Mucosa of rectum (tissue), 2 donors: Measurements from ENCODE around the gene PCGF2.

ENCODE experiments used
- H3K27ac ChIP-seq, 2 donors: one replicate each; pipeline ENCODE4 v1.7.0; 2013; ENCODE audit warnings: inconsistent platforms in 2 of 2, low read depth in 2 of 2, low read length in 2 of 2
- H3K27me3 ChIP-seq, 2 donors: one replicate each; pipeline ENCODE4 v1.7.0; 2013; ENCODE audit warnings: low read length in 2 of 2; ENCODE audit not compliant: control insufficient read depth in 2 of 2, insufficient read depth in 2 of 2
- H3K36me3 ChIP-seq, 2 donors: one replicate each; pipeline ENCODE4 v1.7.0; 2013; ENCODE audit warnings: low read length in 2 of 2; ENCODE audit not compliant: control insufficient read depth in 2 of 2, insufficient read depth in 2 of 2
- H3K4me1 ChIP-seq, 2 donors: one replicate each; pipeline ENCODE4 v1.7.0; 2013; ENCODE audit warnings: low read length in 2 of 2, mild to moderate bottlenecking in 1 of 2; ENCODE audit not compliant: control insufficient read depth in 2 of 2, insufficient read depth in 2 of 2
- H3K4me3 ChIP-seq, 2 donors: one replicate each; pipeline ENCODE4 v1.7.0; 2013; ENCODE audit warnings: low read length in 2 of 2
- H3K9ac ChIP-seq, 2 donors: one replicate each; pipeline ENCODE4 v1.7.0; 2013; ENCODE audit warnings: low read length in 2 of 2, low read depth in 1 of 2, mild to moderate bottlenecking in 1 of 2
- H3K9me3 ChIP-seq, 2 donors: one replicate each; pipeline ENCODE4 v1.7.0; 2013; ENCODE audit warnings: low read length in 2 of 2; ENCODE audit not compliant: control insufficient read depth in 2 of 2
- donor health status: healthy.
- donor health status: Normal muscosa, but diverticular disease.

The PCGF2 gene

GRCh38 chr17:38751808-38752307, 3.7 kb upstream of the PCGF2 start:
- H3K36me3 ChIP-seq, result peaks cover 13 to 17% of the 10 kb centered on the region in 2 donors
- H3K27me3 ChIP-seq, result no peaks in the 10 kb centered on the region
- peaks cover 42 to 46% of the 10 kb centered on the region in 2 donors for H3K4me1 ChIP-seq
- peak overlapping the region; percentile 81 to 89 for H3K27ac ChIP-seq
- H3K9ac ChIP-seq, result peak overlapping the region; percentile 61 to 97
- no peaks in the 10 kb centered on the region for H3K9me3 ChIP-seq
- H3K4me3 ChIP-seq, result peak overlapping the region; percentile 99 to 100

GRCh38 chr17:38751144-38751807, 3.1 kb upstream of the PCGF2 start:
- peak overlapping the region; percentile 83 to 99 for H3K4me3 ChIP-seq
- peaks cover 48 to 52% of the 10 kb centered on the region in 2 donors for H3K4me1 ChIP-seq
- H3K27ac ChIP-seq, result peak overlapping the region; percentile 84 to 89
- no peaks in the 10 kb centered on the region for H3K9me3 ChIP-seq
- H3K36me3 ChIP-seq, result peaks cover 12 to 13% of the 10 kb centered on the region in 2 donors
- H3K9ac ChIP-seq, result peak overlapping the region; percentile 47 to 97
- H3K27me3 ChIP-seq, result no peaks in the 10 kb centered on the region

GRCh38 chr17:38750312-38751121, 2.4 kb upstream of the PCGF2 start:
- peak overlapping the region; percentile 60 to 97 for H3K9ac ChIP-seq
- peaks cover 4 to 5% of the 10 kb centered on the region in 2 donors for H3K36me3 ChIP-seq
- peak overlapping the region; percentile 83 to 99 for H3K4me3 ChIP-seq
- no peaks in the 10 kb centered on the region for H3K9me3 ChIP-seq
- H3K27me3 ChIP-seq, result no peaks in the 10 kb centered on the region
- peaks cover 49 to 56% of the 10 kb centered on the region in 2 donors for H3K4me1 ChIP-seq
- peak overlapping the region; percentile 84 to 89 for H3K27ac ChIP-seq

GRCh38 chr17:38750044-38750311, 1.8 kb upstream of the PCGF2 start:
- H3K36me3 ChIP-seq, result peaks cover 4 to 5% of the 10 kb centered on the region in 2 donors
- peak overlapping the region; percentile 83 to 99 for H3K4me3 ChIP-seq
- no peaks in the 10 kb centered on the region for H3K9me3 ChIP-seq
- peaks cover 49 to 56% of the 10 kb centered on the region in 2 donors for H3K4me1 ChIP-seq
- peak overlapping the region; percentile 84 to 89 for H3K27ac ChIP-seq
- H3K9ac ChIP-seq, result peak overlapping the region; percentile 60 to 76
- no peaks in the 10 kb centered on the region for H3K27me3 ChIP-seq

GRCh38 chr17:38749223-38750043, 1.3 kb upstream of the PCGF2 start:
- H3K27ac ChIP-seq, result peak overlapping the region; percentile 84 to 89
- H3K27me3 ChIP-seq, result no peaks in the 10 kb centered on the region
- peaks cover 49 to 56% of the 10 kb centered on the region in 2 donors for H3K4me1 ChIP-seq
- peak overlapping the region; percentile 83 to 99 for H3K4me3 ChIP-seq
- H3K9me3 ChIP-seq, result no peaks in the 10 kb centered on the region
- peaks cover under 1% of the 10 kb centered on the region in 2 donors for H3K36me3 ChIP-seq
- H3K9ac ChIP-seq, result peak overlapping the region; percentile 61 to 76

DNA sequence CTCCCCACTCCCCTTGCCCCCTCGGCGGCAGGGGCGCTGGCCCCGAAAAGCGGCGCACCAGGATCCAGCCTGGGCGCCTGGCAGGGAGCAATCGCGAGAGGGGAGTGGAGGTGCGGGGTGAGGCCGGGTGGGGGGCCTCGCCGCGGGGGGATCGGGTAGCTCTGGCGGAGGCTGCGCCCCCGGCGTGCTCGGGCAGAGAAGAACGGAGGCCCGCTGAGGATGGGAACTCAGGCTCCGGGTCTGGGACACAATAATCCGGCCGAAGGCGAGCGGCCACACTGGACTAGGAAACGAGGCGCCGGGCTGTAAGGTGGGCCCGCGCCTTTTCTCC, 721 bp upstream of the PCGF2 start:
- H3K27ac ChIP-seq, result peak overlapping the region; percentile 84 to 89
- H3K4me3 ChIP-seq, result peak overlapping the region; percentile 83 to 99
- peaks cover 50 to 55% of the 10 kb centered on the region in 2 donors for H3K4me1 ChIP-seq
- H3K9ac ChIP-seq, result peak overlapping the region; percentile 61 to 76
- H3K27me3 ChIP-seq, result no peaks in the 10 kb centered on the region
- no peaks in the 10 kb centered on the region for H3K9me3 ChIP-seq
- no peaks in the 10 kb centered on the region for H3K36me3 ChIP-seq

DNA sequence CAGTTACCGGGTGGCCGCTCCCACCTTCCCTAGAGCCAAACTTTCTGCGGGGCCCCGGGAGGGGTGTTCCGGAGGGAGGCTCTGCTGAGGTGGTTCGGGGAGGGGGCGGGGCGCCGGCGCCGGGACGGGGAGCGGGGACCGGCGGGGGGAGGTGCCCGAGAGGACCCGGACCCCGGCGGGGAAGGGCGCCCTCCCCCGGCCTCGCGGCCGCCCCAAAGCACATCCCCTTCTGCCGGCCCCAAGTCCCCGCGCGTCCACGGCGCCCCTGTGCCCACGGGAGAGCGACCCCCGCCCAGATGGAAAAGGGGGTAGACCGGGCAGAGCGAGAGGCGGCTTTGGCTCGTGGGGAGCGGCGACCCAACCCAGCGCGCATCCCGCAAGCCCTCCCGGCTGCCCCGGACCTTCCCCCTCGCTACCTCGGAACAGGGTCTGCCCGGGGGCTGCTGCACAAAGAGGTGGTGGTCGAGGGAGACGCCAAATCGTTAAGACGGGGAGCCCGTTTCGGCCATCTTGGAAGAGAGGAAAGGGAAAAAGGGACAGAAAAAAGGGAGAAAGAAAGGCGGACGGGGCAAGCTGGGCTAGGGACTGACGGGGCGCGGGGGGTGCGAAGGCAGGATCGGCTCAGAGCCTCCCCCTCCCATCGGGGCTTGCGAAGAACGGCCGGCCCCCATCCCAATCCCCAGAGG, 530 bp downstream of the PCGF2 start:
- peak overlapping the region; percentile 68 to 83 for H3K9ac ChIP-seq
- no peaks in the 10 kb centered on the region for H3K36me3 ChIP-seq
- peak overlapping the region; percentile 41 to 52 for H3K27ac ChIP-seq
- peaks cover 54 to 56% of the 10 kb centered on the region in 2 donors for H3K4me1 ChIP-seq
- peak overlapping the region; percentile 80 to 81 for H3K4me3 ChIP-seq
- H3K27me3 ChIP-seq, result no peaks in the 10 kb centered on the region
- H3K9me3 ChIP-seq, result no peaks in the 10 kb centered on the region

GRCh38 chr17:38746849-38747462, 1.2 kb downstream of the PCGF2 start:
- peak overlapping the region in 1 of 2 donors; percentile 52 for H3K27ac ChIP-seq

More at GRCh38 chr17:38746849-38747462, 1.2 kb downstream of the PCGF2 start:
- H3K9me3 ChIP-seq, result no peaks in the 10 kb centered on the region
- H3K27me3 ChIP-seq, result no peaks in the 10 kb centered on the region
- H3K36me3 ChIP-seq, result no peaks in the 10 kb centered on the region
- peak overlapping the region in 1 of 2 donors; percentile 83 for H3K9ac ChIP-seq
- peak overlapping the region; percentile 39 to 81 for H3K4me3 ChIP-seq
- H3K4me1 ChIP-seq, result peaks cover 59% of the 10 kb centered on the region in 2 donors
